Activated naive CD4-positive, alpha-beta T cell treated with Interleukin-2 at 50 U/mL for 16 hours (primary cell): ENCODE results near the gene PLEKHH2.
"Not testable (repeated sequence)": the region's sequence is repeated elsewhere in the genome, so short reads cannot be mapped to it uniquely, and the experiment has no call there.

ENCODE experiments used
- DNase-seq: peaks from one replicate; pipeline ENCODE4 v3.0.0-alpha.2; 2020

Gene PLEKHH2

GRCh38 chr2:43642363-43642762 lies 5.3 kb downstream of the PLEKHH2 start:
- DNase-seq = no peak

DNA sequence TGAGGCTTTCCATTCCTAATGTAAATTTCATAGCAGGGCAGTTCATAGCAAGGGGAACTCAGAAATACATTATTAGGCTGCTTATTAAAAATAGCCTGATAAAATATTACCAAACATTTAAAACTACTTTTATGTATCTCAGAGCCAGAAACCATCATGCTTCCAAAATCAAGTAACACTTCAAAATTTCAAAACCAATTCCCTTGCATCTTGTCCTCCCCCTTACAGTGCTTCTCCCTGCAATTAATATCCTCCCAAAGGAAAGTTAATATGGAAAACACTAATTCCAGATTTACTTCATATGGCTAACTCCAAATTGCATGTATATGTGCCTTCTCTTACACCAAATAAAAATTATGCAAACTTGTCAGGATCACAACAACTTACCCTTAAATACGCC lies 6.6 kb downstream of the PLEKHH2 start:
- no peak for DNase-seq

DNA sequence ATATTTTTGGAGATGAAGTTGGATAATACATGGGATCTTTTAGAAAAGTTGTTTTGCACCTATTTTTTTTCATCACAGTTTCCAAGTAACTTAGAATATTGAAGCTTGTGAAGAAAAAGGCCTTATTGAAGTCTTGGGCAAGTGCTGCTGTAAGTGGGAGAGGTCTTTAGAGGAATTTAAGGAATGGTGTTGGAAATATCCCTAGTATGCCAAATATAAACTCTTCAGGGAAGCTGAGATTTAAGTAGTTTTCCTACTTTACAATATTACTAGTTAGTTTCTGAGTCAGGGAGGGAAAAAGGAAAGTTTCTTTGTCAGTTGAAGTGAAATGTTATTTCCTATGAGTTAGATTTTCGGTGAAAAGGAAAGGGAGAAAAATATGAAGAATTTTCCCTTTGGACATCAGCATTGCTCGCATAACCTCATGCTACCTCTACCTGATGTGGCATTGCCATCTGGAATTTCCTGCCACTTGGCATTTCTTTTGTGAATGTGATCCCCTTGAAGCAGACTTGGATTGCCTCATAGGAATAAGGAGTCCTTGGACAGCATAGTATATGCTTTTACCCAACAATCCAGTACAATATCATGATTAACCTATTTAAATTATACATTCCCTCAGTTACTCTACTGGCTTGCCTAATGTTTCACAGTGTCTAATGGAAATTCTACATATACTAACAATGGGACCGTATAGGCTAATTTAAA lies 12.1 kb downstream of the PLEKHH2 start:
- DNase-seq = no peak

GRCh38 chr2:43653506-43653905 lies 16.4 kb downstream of the PLEKHH2 start:
- no peak for DNase-seq

DNA sequence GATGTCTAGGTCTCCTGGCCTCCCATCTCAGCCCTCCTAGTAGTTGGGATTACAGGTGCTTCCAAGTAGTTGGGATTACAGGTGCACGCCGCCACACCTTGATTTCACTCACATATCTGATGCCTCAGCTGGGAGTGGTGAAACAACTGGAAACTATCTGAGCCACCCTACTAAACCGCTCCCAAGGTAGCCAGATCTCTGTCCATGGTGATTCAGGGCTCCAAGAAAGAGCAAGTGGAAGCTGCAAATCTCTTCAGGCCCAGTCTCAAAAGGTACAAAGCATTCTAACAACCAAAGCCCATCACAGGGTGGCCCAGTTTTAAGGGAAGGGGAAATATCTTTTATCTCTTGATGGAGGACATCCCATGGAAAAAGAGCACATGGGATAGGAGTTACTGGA lies 20.2 kb downstream of the PLEKHH2 start:
- DNase-seq = no peak

DNA sequence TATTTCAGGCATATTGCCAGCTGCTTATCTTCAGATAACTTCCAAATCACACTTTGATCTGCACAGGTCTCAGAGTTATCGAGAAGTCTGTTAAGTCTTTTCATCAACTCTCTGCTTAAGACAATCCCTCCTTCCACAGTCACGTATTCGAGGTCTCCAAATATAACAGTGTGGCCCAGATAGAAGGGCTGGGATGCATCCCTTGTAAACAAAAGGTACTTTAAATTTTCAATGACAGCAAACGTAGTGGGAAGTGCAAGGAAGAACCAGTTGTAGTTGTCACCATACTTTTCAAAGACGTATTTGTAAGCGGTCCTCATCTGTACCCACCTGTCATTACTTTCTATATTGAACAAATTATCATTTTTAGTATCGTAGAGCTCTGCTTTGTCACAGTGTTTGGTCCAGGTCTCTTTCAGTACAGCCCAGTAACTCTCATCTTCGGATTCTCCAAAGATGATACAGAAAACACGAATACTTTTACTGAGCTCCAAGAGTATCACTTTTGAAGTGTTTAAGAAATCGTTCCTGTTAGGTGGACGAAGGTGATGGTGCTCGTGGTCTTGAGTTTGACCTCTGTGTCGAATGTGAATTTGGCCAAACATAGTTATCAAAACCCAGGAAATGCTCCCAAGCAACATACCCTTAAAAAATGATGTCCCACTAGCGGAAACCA lies 38.7 kb downstream of the PLEKHH2 start:
- DNase-seq = no peak

- DNase-seq = no peak
These were observed 39.4 kb downstream of the PLEKHH2 start, which contains the start of gene C1GALT1C1L for GRCh38 chr2:43676322-43677050. C1GALT1C1L (minus strand) TSS chr2:43676429; CDS start chr2:43676322, 107 bp downstream.

DNA sequence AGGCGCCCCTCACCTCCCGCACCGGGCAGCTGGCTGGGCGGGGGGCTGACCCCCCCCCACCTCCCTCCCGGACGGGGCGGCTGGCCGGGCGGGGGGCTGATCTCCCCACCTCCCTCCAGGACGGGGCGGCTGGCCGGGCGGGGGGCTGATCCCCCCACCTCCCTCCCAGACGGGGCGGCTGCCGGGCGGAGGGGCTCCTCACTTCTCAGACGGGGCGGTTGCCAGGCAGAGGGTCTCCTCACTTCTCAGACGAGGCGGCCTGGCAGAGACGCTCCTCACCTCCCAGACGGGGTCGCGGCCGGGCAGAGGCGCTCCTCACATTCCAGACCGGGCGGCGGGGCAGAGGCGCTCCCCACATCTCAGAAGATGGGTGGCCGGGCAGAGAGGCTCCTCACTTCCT lies 40.7 kb downstream of the PLEKHH2 start:
- not testable (repeated sequence) for DNase-seq

GRCh38 chr2:43685357-43685756 lies 48.3 kb downstream of the PLEKHH2 start:
- no peak for DNase-seq

- no peak for DNase-seq
These were observed 52.9 kb downstream of the PLEKHH2 start for GRCh38 chr2:43689999-43690398.

DNA sequence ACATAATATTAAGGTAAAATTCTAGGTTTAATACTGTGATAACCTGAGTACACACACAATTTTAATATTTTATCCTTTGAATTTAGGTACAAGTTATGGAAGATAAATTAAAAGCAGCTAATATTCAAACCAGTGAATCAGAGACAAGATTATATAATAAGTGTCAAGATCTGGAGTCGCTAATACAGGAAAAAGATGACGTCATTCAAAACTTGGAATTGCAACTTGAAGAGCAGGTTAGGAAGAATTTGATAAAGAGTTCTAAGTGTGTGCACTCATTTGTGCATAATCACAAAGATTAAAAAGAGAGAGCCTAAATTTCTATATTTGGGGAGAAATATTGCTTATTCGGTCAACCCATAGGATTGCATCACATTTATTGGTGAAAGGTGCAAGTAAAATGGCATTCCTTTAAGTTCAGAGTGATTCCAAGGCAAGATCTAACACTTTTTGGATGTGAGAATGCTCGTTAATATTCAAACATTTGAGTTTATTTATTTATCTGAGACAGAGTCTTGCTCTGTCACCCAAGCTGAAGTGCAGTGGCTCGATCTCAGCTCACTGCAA lies 55.5 kb downstream of the PLEKHH2 start:
- no peak for DNase-seq

GRCh38 chr2:43698140-43698539 lies 61.1 kb downstream of the PLEKHH2 start:
- DNase-seq = not testable (repeated sequence)

DNA sequence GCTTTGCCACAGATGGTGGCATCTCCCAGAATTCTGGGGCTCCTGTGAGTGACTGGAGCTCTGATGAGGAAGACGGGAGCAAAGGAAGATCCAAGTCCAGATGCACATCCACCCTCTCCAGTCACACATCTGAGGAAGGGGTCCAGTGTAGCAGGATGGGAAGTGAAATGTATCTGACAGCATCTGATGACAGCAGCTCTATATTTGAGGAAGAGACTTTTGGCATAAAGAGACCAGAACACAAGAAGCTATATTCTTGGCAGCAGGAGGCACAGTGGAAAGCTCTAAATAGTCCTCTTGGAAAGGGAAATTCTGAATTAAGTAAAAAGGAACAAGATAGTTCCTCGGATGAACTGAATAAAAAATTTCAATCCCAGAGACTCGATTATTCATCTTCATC lies 62.7 kb downstream of the PLEKHH2 start:
- DNase-seq = no peak

- DNase-seq = no peak
These were observed 64.1 kb downstream of the PLEKHH2 start for GRCh38 chr2:43701111-43701510.

DNA sequence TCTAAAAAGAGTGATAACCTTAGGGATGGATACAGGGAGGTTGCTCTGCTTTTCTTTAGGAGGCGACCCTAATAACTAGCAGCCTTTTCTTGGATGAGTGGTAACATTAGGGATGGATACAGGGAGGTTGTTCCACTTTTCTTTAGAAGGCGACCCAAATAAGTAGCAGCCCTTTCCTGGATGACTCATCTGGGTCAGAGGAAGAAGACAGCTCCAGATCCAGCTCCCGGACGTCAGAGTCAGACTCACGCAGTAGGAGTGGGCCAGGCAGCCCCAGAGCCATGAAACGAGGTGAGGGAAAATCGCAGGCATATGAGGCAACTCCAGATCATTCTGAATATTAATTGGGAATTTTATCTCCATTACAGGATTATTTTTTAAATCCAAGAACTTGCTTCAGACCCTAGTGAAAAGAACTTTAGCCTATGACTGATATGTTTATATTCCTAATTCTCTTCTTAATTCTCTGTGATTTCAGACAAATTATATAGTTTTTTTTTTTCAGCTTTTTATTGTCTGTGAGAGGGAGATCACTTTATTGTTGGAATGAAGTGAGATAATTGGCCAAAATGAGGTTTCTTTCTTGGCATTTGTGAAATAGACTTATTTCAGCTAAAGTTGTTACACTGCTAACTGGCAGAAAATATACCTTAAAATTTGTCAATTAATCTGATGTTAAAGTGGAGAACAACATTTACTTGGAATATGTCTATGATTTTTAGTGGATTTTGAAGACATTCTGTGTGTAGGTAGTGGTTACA lies 70.4 kb downstream of the PLEKHH2 start:
- no peak for DNase-seq

DNA sequence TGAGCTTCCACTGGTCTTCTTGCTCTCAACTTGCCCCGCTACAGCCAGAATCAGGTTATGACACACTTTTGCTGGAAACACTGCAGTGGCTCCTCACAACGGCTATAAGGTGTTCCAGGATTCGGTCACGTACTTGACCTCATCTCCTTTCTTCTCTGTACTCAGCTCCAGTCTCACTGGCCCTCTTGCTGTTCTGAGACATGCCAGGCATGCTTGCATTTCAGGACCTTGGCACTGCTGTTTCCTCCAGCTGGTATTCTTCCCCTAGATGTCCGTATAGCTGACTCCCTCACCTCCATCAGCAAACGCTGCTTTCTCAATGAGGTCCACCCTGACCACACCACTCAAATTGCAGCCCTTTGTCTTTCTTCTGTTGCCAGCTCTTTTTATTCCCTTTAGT lies 71.1 kb downstream of the PLEKHH2 start:
- no peak for DNase-seq

DNA sequence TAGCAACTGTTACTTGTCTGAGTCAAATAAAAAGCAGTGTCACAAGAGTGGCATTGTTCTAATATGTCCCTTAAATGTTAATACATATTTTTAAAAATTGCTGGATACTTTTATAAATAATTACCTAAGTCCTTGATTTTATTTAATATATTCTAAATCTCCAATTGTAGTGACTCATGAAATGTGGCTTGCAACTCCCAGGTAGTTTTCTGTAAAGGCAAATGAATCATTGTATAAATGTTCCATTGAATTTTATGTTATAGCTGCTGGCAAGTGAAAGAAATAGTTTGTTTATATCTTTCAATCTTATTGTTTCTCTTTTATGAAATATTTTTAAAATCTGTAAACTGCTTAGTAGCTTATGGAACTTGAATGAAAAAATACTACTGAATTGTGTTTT lies 71.8 kb downstream of the PLEKHH2 start:
- DNase-seq = no peak

DNA sequence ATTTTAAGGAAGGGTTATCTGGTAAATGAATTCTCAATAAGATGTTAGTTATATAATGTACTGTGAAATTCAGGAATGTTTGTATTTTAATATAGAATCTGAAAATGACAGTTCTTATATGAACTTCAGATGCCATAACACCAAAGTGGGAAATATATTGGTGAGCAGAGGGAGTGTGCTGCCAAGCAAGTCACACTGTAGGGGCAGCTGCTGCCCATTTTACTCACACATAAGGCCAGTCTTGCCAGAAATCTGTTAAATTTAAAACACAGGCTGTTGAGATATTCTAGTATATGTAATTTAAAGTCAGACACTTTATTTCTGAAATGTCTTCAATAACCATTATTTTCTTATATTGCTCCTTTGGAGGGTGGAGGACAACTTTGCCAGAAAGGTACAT lies 73.8 kb downstream of the PLEKHH2 start:
- no peak for DNase-seq

DNA sequence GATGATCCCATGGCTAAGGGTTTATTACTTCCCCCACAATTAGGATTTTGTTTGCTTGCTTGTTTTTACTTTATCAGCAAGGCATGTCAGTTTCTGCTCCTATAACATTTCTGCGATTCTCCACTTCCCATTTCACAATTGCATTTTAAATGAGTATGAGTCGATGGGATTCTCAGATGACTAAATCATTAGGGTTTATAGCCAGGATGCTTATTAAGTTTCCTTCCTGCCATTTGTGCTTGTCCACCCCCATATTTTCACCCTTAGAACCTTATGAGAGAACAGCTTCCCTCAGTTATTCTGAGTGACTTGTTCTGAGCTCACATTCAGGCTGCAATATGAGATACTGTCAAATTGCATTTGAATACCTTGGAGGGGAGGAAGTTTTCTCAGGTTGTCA lies 77.1 kb downstream of the PLEKHH2 start:
- no peak for DNase-seq

DNA sequence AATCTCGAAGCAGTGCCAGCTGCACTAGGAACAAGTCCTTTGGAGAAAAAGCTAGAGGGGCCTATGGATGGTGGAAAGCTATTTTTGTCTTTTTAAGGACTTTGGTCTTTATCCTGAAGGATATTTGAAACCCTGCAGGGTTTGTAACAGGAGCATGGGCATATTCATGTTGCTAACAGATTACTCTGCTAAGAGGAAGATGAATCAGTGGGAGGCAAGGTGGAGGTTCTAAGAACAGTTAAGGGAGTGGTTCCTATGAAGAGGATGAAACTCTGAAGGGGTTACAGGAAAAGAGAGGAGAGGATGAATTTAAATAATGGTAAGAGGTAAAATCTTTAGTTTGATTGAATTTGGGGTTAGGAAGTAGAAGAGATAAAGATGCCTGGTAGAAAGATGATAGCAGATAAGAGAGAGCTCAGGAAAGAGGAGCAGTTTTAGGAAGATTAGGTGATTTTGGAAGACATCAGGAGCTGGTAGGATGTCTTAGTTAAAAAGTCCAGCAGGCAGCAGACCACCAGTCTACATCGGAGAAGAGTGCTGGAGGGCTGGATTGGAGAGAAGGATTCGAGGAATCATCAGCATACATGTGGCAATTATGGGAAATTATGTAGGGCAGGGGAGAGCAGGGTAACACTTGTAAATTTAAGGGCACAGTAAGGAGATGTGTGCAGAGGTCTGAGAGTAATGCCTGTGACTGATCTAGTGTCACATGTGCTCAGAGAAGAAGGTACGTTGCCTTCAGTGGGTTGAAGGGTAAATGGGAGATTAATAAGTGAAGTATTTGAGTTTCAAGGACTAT lies 78.4 kb downstream of the PLEKHH2 start:
- no peak for DNase-seq

- DNase-seq = no peak
These were observed 80.3 kb downstream of the PLEKHH2 start for GRCh38 chr2:43717322-43717721.

GRCh38 chr2:43718530-43719124 lies 81.6 kb downstream of the PLEKHH2 start:
- DNase-seq = no peak
